AG09309 (cell line): ENCODE measurements around the gene ELK4.

Source experiments
- DNase-seq: peaks from one replicate; pipeline ENCODE4 v3.0.0-alpha.2; 2010; ENCODE audit warnings: low read depth
- H3K4me3 ChIP-seq: 2 replicates; pipeline ENCODE4 v1.5.1; 2011; ENCODE audit warnings: mild to moderate bottlenecking, low read depth, low read length, moderate library complexity; ENCODE audit not compliant: control insufficient read depth
- TF ChIP-seq, protein P1 (sequence below): IDR thresholded peaks from 2 replicates; pipeline ENCODE4 v1.5.1; 2011; ENCODE audit warnings: mild to moderate bottlenecking, low read depth, low read length, inconsistent platforms; ENCODE audit not compliant: insufficient read depth, control insufficient read depth; ENCODE audit errors: missing control alignments

Gene ELK4

DNA sequence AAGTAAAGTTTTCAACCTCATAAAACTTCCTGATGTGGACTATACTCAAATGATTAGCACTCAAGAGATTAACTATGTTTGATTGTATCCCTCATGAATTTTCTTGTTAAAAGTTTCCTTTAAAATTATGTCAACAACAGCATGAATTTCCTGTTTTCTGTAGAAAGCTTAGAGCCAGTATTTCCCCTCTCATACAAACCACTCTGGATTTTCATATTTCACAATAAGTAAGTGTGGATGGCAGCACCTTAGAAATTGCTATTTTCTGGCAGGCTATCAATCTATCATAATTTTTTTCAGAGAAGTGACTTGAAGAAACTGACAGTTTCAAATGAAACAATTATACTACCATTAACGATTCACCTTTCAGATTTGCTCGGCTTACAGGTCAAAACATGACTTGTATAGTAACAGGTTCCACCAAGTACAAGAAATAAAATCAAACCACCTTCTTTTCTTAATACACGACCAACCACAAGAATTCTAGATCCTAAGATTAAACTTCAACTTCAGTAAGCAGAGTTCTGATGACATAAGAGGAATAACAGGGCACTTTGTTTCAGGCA is 20.8 kb downstream of the ELK4 start:
- H3K4me3 ChIP-seq = no peak overlapping the region
- no peak for DNase-seq
- TF ChIP-seq, protein P1, sequence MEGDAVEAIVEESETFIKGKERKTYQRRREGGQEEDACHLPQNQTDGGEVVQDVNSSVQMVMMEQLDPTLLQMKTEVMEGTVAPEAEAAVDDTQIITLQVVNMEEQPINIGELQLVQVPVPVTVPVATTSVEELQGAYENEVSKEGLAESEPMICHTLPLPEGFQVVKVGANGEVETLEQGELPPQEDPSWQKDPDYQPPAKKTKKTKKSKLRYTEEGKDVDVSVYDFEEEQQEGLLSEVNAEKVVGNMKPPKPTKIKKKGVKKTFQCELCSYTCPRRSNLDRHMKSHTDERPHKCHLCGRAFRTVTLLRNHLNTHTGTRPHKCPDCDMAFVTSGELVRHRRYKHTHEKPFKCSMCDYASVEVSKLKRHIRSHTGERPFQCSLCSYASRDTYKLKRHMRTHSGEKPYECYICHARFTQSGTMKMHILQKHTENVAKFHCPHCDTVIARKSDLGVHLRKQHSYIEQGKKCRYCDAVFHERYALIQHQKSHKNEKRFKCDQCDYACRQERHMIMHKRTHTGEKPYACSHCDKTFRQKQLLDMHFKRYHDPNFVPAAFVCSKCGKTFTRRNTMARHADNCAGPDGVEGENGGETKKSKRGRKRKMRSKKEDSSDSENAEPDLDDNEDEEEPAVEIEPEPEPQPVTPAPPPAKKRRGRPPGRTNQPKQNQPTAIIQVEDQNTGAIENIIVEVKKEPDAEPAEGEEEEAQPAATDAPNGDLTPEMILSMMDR = no peak

DNA sequence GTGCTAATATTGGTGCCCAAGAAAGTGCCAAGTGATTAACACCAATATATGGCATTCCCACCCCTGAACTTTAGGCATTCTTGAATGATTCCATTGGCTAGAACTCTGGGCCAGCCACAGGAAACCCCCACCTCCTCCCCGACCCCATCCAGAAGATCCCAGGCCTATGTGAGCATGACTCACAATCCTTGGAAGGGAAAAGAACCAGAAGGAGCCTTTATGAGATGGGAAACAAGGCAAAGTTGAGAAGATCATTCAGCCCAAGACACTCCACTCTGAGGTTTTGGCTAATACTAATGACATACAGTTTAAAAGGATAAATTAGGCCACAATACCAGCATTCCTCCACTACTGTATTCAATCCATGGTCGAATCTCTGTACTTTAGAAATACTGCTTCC is 21.8 kb downstream of the ELK4 start:
- H3K4me3 ChIP-seq = no peak overlapping the region
- TF ChIP-seq, protein P1 = no peak
- DNase-seq = no peak

DNA sequence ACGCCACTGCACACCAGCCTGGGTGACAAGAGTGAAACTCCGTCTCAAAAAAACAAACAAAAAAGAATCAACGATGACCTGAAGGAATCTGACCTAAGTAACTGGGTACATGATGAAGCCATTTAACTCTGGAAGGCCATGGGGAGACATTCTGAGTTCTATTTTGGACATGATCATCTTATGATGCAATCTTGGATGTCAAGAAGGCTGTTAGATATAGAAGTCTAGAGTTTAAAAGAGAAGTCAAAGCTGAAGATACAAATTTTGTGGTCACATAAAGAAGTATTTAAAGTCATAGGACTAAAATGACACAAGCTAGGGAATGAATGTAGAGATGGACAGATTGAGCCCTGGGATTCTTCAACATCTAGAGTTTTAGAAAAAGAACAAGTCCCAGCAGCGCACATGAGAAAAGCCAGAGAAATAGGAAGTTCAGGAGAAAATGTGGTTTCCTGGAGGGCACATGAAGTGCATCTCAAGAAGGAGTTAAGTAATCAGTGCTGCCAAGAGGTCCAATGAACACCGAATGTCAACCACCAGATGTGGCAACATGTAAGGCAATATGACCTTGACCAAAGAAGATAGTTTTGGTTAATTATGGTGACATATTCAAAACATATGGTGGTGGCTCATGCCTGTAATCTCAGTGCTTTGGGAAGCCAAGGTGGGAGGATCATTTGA is 26.8 kb downstream of the ELK4 start:
- TF ChIP-seq, protein P1 = no peak
- DNase-seq = no peak
- H3K4me3 ChIP-seq = no peak overlapping the region

DNA sequence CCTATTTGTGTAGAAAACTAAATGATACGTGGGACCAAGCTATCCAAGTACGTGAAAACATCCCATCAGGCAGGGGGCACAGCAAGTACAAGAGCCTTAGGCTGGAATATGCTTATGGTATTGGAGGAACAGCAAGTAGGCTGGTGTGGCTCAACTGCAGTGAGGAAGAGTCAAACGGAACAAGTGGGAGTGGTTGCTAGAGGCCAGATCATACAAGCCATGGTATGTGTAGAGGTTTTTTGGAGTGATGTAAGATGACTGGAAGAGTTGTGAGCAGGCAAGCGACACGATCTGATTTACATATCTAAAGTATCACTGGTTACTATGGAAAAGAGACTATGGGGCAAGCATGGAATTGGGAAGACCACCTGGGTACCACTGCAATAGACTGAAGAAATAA is 27.8 kb downstream of the ELK4 start:
- no peak for DNase-seq
- no peak overlapping the region for H3K4me3 ChIP-seq
- TF ChIP-seq, protein P1 = no peak

DNA sequence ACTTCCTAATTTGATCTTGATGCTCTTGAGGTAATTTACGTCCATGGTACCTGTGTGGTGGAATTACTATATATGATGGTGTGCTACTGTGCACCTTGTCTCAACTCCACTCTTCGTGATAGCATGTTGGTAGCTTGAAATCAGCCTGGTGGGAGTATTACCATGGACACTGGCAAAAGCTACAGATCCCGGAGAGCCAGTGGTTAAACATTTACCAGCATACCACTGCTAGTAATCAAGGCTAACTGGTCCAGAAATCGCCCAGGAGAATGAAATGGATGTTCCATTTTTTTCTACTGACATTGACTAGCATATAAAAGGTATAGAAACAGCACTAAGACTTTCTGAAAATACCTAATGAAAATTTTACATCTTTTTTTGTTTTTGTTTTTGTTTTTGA is 30.6 kb downstream of the ELK4 start:
- TF ChIP-seq, protein P1 = no peak
- H3K4me3 ChIP-seq = no peak overlapping the region
- DNase-seq = no peak

DNA sequence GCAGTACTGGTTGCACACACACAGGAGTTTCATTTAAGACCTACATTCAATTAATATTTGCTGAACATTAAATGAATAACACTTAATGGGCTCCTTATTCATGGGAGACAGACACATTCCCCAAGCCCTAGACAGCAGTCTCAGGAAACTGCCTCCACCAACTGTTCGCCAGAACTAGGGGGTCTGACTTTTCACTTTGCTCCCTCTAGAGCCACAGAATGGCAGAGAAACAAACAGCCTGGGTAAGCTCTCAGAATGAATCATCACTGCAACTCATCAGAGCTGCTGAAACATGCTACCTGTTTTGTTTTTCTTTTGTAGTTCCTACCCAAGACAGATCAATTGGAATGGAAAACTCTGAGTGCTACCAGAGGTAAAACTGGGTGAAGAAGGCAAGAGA is 31.7 kb downstream of the ELK4 start:
- DNase-seq = no peak
- TF ChIP-seq, protein P1 = peak; percentile 5
- H3K4me3 ChIP-seq = no peak overlapping the region
